Esophagus squamous epithelium (tissue), 4 donors: Measurements from ENCODE around the gene LIN7B.

Experiments used
- POLR2A ChIP-seq, 4 donors: fragments of 450-650 bp; IDR thresholded peaks; one replicate each; pipeline ENCODE4 v1.6.1; 2017; ENCODE audit warnings: antibody characterized with exemption in 4 of 4, mild to moderate bottlenecking in 4 of 4, moderate library complexity in 3 of 4
- TF ChIP-seq, protein P1 (sequence below), 6 experiments: fragments of 450-650 bp in 4 of 6; fragments of 200-600 bp in 2 of 6; sonication (generic) in 2 of 6; IDR thresholded peaks; one replicate each; pipeline ENCODE4 v1.5.1; 2016 to 2019; ENCODE audit warnings: antibody characterized with exemption in 6 of 6, mild to moderate bottlenecking in 4 of 6, moderate library complexity in 4 of 6

DNA sequence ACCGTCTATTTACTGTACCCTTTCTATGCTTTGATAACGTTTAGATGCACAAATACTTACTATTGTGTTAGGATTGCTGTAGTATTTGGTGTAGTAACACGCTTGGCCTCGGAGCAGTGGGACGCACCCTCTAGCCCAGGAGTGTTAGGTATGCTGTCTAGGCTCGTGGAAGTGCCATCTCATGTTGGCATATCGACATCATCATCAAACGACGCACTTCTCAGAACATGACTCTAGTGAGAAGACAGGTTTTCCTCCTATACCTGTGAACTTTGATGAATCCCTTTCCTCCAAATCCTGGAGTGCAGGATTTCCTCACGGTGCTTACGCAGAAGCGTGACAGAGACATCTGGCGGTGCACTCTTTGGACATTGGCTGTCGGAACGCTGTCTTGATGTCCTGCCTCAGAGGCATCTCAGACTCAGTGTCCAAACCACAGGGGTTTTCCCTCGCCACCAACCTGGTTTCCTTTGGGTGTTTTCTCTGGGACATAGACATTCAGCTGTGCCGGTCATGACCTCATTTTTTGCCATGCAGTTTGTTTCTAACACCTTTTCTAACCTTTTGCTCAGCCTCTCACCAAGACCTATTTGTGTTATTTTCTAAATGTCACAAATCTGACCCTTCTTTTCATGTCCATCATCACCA is 22.7 kb upstream of the LIN7B start:
- TF ChIP-seq, protein P1, sequence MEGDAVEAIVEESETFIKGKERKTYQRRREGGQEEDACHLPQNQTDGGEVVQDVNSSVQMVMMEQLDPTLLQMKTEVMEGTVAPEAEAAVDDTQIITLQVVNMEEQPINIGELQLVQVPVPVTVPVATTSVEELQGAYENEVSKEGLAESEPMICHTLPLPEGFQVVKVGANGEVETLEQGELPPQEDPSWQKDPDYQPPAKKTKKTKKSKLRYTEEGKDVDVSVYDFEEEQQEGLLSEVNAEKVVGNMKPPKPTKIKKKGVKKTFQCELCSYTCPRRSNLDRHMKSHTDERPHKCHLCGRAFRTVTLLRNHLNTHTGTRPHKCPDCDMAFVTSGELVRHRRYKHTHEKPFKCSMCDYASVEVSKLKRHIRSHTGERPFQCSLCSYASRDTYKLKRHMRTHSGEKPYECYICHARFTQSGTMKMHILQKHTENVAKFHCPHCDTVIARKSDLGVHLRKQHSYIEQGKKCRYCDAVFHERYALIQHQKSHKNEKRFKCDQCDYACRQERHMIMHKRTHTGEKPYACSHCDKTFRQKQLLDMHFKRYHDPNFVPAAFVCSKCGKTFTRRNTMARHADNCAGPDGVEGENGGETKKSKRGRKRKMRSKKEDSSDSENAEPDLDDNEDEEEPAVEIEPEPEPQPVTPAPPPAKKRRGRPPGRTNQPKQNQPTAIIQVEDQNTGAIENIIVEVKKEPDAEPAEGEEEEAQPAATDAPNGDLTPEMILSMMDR (IDR thresholded peaks at IDR 0.05): no peak
- TF ChIP-seq POLR2A (IDR thresholded peaks at IDR 0.05): no peak
